Aorta (tissue), 5 donors: ENCODE data around the gene CELF5. TPM values are rescaled to one million over a fixed set of nuclear protein-coding genes. Genes with fewer than 3 reads are reported as not detected.

Experiments
- ATAC-seq: fragments of 200-7000 bp; cut with Tn5 transposase; one replicate; pipeline ENCODE4 v1.9.1; 2022; ENCODE audit warnings: moderate library complexity; ENCODE audit not compliant: low FRiP score
- DNase-seq, 2 donors: peaks; one replicate each; pipeline ENCODE4 v3.0.0-alpha.2; 2020
- H3K27ac ChIP-seq, 2 donors: one replicate each; pipeline ENCODE4 v1.5.1; 2013; ENCODE audit warnings: low read length in 2 of 2, mild to moderate bottlenecking in 2 of 2, moderate library complexity in 2 of 2, control low read depth in 1 of 2, inconsistent platforms in 1 of 2, low read depth in 1 of 2
- H3K27me3 ChIP-seq, 2 donors: one replicate each; pipeline ENCODE4 v1.6.1; 2013; ENCODE audit warnings: control low read depth in 1 of 2, low read length in 1 of 2, mild to moderate bottlenecking in 1 of 2, moderate library complexity in 1 of 2; ENCODE audit not compliant: insufficient read depth in 2 of 2, control insufficient read depth in 1 of 2
- H3K36me3 ChIP-seq, 2 donors: one replicate each; pipeline ENCODE4 v1.6.1; 2013; ENCODE audit warnings: control low read depth in 1 of 2, low read length in 1 of 2, mild to moderate bottlenecking in 1 of 2; ENCODE audit not compliant: insufficient read depth in 2 of 2, control insufficient read depth in 1 of 2
- H3K4me1 ChIP-seq, 2 donors: one replicate each; pipeline ENCODE4 v1.6.1; 2013; ENCODE audit warnings: low read length in 2 of 2, control low read depth in 1 of 2, mild to moderate bottlenecking in 1 of 2, moderate library complexity in 1 of 2; ENCODE audit not compliant: insufficient read depth in 2 of 2, control insufficient read depth in 1 of 2
- H3K4me3 ChIP-seq, 2 donors: one replicate each; pipeline ENCODE4 v1.5.1; 2013; ENCODE audit warnings: low read length in 2 of 2, control low read depth in 1 of 2, mild to moderate bottlenecking in 1 of 2
- H3K9me3 ChIP-seq: one replicate; pipeline ENCODE4 v1.6.1; 2013; ENCODE audit warnings: mild to moderate bottlenecking, low read length; ENCODE audit not compliant: control insufficient read depth
- WGBS, 2 donors: extraction: QIAGEN DNeasy Blood & Tissue Kit; methylation state at CpG; one replicate each; pipeline ENCODE4 v1.1.7; 2013; 5-methylcytosine and 5-hydroxymethylcytosine counted together
- intact Hi-C, 2 donors: fragments of 100-400 bp; cut with DNase I; formaldehyde crosslinking; loops; one replicate each; pipeline versions ENCODE4 v1.14.2 to v1.15.0; 2022
- polyA plus RNA-seq, 2 donors: library from polyadenylated mRNA; stranded (reverse); fragments of 200-250 nt; gene quantifications; one replicate each; pipeline ENCODE4 v1.2.3, GENCODE V29; 2013
- total RNA-seq, 2 donors: library from RNA; stranded (reverse); fragmentation: NEBNext Ultra II Directional; extraction: Animal tissue kit (Norgen Biotek cat#: 25700); gene quantifications; one replicate each; pipeline ENCODE4 v1.2.1, GENCODE V29; 2021
- donor health status: healthy with polysubstance abuse.
- donor health status: Bipolar disorder and iron deficiency.
- donor health status: DM: no; HTN: no; CAD: no.
- donor health status: DM: no; HTN: no; CAD: no.
- donor health status: DM: yes; HTN: yes; CAD: no.

The CELF5 gene
- total and polyA plus RNA-seq, 4 donors = 0.08 TPM; not detected in 3

DNA sequence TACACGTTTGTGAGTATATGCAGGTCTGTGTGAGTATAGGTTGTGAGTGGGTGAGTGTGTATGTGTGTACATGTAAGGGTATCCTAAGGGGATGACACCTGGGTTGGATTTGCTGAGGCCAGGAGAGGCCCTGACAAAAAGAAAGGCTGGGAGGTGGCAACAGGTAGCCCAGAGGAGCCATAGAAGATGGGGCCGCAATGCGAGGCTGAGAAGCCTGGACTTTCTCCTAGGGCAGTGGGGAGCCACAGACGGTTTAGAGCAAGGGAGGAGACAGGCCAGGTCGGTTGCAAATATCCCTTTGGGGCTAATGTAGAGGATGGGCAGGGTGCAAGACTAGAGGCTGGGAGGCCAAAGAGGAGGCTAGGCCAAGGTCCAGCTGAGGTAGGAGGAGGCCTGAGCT, 54.3 kb downstream of the CELF5 start:
- no peak overlapping the region for H3K4me3 ChIP-seq
- ATAC-seq = no peak
- H3K4me1 ChIP-seq = no peaks in the 10 kb centered on the region
- 75 to 78% methylated on average over 5 of the region's 5 CpGs for whole genome bisulfite sequencing, 2 donors
- no peak overlapping the region for H3K27ac ChIP-seq
- H3K27me3 ChIP-seq = no peaks in the 10 kb centered on the region
- intact Hi-C loops = no loop called here
- H3K9me3 ChIP-seq = no peaks in the 10 kb centered on the region
- H3K36me3 ChIP-seq = no peaks in the 10 kb centered on the region
- no peak for DNase-seq

DNA sequence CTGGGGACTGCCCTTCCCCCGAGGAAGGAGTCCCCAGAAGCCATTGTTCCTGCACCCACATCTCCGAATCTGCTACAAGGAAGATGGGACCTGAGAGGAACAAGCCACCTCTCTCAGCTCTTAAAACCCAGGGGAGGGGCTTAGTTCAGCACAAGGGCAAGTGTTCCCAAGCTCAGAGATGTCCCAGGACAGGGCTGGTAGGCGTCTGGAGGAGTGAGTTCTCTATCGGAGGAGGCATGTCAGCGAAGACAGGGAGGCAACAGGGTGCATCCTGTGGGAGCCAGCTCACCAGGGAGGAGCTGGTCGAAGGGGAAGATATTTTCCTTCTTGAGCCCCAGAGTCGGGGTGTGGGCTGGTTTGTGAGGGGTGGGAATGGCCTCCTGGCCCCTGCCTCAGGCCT, 54.8 kb downstream of the CELF5 start:
- no peaks in the 10 kb centered on the region for H3K4me1 ChIP-seq
- no peaks in the 10 kb centered on the region for H3K36me3 ChIP-seq
- no peak overlapping the region for H3K4me3 ChIP-seq
- no peak overlapping the region for H3K27ac ChIP-seq
- no peak for DNase-seq
- H3K27me3 ChIP-seq = no peaks in the 10 kb centered on the region
- no peak for ATAC-seq
- 72 to 79% methylated on average over 7 of the region's 7 CpGs for WGBS, 2 donors
- H3K9me3 ChIP-seq = no peaks in the 10 kb centered on the region
- intact Hi-C loops = no loop called here

DNA sequence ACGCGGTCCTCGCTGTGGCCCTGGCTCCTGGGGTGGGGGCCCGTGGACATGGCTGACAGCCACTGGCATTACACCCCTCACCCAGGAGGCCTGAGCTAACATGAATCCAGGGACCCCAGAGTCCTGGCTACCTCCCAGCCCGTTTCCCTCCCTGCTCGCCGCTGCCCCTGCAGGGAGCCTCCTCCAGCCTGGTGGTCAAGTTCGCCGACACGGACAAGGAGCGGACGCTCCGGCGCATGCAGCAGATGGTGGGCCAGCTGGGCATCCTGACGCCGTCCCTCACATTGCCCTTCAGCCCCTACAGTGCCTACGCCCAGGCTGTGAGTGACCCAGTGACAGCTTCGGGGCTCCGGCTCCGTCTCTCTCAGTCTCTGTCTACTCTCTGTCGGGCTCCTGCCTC, 56.6 kb downstream of the CELF5 start:
- no peaks in the 10 kb centered on the region for H3K4me1 ChIP-seq
- 81% methylated on average over 21 of the region's 21 CpGs for WGBS, 2 donors
- H3K4me3 ChIP-seq = no peak overlapping the region
- H3K27me3 ChIP-seq = no peaks in the 10 kb centered on the region
- H3K27ac ChIP-seq = no peak overlapping the region
- no peak for DNase-seq
- intact Hi-C loops = no loop called here
- ATAC-seq = no peak
- no peaks in the 10 kb centered on the region for H3K36me3 ChIP-seq
- H3K9me3 ChIP-seq = no peaks in the 10 kb centered on the region

DNA sequence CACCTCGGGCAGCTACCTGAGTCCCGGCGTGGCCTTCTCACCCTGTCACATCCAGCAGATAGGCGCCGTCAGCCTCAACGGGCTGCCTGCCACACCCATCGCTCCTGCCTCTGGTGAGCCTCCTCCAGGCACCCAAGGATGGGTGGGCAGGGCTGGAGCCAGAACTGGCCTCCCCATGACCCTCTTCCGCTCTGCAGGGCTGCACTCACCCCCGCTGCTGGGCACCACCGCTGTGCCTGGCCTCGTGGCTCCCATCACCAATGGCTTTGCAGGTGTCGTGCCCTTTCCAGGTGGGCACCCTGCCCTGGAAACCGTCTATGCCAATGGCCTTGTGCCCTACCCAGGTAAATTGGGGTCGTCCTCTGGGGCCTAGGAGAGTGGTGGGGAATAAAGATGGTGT, 57.7 kb downstream of the CELF5 start:
- Histone ChIP-seq H3K9me3 (no peaks in the 10 kb centered on the region), H3K27ac (no peak overlapping the region), H3K27me3 (no peaks in the 10 kb centered on the region), H3K4me3 (no peak overlapping the region), H3K36me3 (no peaks in the 10 kb centered on the region), H3K4me1 (no peaks in the 10 kb centered on the region)
- DNase-seq (no peak), ATAC-seq (no peak)
- intact Hi-C loops = no loop called here
- WGBS, 2 donors = 82% methylated on average over 14 of the region's 14 CpGs

DNA sequence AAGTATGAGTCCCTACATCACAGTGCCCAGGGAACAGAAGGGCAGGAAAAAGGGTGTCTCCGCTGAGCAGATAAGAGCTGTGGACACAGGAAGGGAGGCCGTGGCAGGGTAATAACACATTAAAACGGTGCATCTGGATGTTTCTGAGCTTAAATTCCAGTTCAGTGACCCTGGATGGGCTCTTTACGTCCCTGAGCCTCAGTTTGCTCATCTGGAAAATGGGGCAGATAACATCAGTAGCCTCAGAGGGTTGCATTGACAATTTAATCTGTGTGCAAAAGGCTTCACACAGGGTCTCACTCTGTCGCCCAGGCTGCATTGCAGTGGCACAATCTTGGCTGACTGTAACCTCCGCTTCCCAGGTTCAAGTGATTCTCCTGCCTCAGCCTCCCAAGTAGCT, 58.1 kb downstream of the CELF5 start:
- intact Hi-C loops = no loop called here
- Histone ChIP-seq H3K4me1 (no peaks in the 10 kb centered on the region), H3K27me3 (no peaks in the 10 kb centered on the region), H3K36me3 (no peaks in the 10 kb centered on the region), H3K27ac (no peak overlapping the region), H3K9me3 (no peaks in the 10 kb centered on the region), H3K4me3 (no peak overlapping the region)
- WGBS, 2 donors = 67 to 71% methylated on average over 6 of the region's 6 CpGs
- no peak for ATAC-seq
- no peak for DNase-seq

DNA sequence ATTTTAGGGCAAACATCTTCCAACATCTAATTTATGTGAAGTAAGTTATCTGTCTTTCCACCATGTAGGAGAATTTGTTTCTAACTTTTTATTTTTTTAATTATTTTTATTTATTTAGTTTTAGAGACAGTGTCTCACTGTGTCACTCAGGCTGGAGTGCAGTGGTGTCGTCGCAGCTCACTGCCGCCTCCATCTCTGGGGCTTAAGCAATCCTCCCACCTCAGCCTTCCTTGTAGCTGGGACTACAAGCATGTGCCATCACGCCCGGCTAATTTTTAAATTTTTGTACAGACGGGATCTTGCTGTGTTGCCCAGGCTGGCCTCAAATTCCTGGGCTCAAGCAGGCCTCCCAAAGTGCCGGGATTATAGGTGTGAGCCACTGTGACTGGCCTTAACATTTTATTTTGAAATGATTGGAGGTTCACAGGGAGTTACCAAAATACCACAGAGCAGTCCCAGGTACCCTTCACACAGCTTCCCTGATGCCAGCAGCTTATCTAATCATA, 58.8 kb downstream of the CELF5 start:
- Histone ChIP-seq H3K4me3 (no peak overlapping the region), H3K27ac (no peak overlapping the region), H3K4me1 (no peaks in the 10 kb centered on the region), H3K27me3 (no peaks in the 10 kb centered on the region), H3K9me3 (no peaks in the 10 kb centered on the region), H3K36me3 (no peaks in the 10 kb centered on the region)
- ATAC-seq (no peak), DNase-seq (no peak)
- WGBS, 2 donors = 69 to 73% methylated on average over 7 of the region's 7 CpGs
- intact Hi-C loops = no loop called here

DNA sequence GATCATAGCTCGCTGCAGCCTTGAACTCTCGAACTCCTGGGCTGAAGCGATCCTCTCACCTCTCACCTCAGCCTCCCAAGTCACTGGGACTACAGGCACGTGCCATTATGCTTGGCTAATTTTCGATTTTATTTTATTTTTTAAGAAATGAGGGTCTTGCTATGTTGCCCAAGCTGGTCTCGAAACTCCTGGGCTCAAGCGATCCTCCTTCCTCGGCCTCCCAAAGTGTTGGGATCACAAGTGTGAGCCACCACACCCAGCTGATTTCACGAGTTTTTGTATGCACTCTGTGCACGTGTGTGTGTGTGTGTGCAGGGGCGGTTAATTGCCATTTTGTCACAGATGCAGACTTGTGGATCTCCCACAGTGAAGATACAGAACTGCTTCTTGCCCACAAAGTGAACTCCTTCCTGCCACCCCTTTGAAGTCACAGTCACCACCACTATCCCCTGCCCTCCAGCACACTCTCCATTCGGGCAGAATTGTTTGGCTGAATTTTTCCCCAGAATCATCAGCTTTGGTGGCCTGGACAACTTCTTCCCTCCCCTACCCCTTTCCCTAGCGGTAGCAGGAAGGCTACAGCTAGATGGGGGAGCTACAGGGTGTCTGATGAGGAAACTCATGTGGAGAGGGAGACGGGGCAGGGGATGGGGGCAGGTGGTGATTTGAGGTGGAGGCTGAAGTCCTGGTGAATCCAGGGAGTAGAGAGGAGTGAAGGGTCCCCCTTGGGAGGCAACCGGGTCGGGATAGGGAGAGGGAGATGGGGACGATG, 59.6 kb downstream of the CELF5 start:
- Histone ChIP-seq H3K9me3 (no peaks in the 10 kb centered on the region), H3K27ac (no peak overlapping the region), H3K36me3 (no peaks in the 10 kb centered on the region), H3K4me3 (no peak overlapping the region), H3K27me3 (no peaks in the 10 kb centered on the region), H3K4me1 (no peaks in the 10 kb centered on the region)
- WGBS, 2 donors = 56 to 58% methylated on average over 17 of the region's 17 CpGs
- DNase-seq (no peak), ATAC-seq (no peak)
- intact Hi-C loops = no loop called here

DNA sequence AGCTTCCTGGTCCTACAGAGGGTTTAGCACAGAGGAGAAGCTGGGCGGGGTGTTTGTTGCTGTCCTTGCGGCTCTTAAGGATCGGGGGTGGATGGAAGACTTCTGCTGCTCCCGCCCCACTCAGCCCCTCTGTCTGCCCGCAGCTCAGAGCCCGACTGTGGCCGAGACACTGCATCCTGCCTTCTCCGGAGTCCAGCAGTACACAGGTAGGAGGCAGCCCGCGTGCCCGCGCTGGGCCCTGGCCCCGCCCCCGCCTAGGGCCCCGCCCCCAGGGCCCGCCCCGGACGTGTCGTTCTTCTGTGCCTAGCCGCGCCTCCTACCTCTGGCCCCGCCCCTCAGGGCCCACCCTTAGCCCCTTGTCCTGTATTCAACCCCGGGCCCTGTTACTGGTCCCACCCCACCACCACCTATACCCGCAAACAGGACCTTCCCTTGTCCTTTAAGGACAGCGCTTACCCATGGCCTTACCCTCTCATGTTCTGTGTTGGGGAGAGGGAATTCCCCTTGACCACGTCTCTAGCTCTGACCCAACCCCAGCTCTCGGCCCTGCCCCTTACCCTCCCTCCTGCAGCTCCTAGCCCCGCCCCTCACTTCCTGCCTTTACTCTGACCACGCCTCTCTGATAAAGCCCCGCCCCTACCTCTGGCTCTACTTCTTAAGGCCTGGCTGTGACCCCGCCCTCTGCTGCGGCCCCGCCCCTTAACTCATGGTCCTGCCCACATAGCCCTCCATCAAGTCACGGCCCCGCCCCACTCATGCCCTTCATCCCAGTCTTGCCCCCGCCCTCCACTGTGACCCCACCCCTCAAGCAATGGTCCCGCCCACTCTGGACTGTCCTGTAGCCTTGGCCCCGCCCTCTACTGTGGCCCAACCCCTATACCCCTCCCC, 60.5 kb downstream of the CELF5 start:
- no peak overlapping the region for H3K4me3 ChIP-seq
- H3K36me3 ChIP-seq = no peaks in the 10 kb centered on the region
- no peaks in the 10 kb centered on the region for H3K9me3 ChIP-seq
- intact Hi-C loops = no loop called here
- no peak overlapping the region for H3K27ac ChIP-seq
- WGBS, 2 donors = 2 to 3% methylated on average over 31 to 38 of the region's 38 CpGs
- peak; percentile 64 for ATAC-seq
- H3K4me1 ChIP-seq = no peaks in the 10 kb centered on the region
- H3K27me3 ChIP-seq = no peaks in the 10 kb centered on the region
- peak in 1 of 2 donors; percentile 83 for DNase-seq
